Measurements from ENCODE around the gene ALOX5.
"Not testable (repeated sequence)": the region's sequence is repeated elsewhere in the genome, so short reads cannot be mapped to it uniquely, and the experiment has no call there.

The ALOX5 gene

DNA sequence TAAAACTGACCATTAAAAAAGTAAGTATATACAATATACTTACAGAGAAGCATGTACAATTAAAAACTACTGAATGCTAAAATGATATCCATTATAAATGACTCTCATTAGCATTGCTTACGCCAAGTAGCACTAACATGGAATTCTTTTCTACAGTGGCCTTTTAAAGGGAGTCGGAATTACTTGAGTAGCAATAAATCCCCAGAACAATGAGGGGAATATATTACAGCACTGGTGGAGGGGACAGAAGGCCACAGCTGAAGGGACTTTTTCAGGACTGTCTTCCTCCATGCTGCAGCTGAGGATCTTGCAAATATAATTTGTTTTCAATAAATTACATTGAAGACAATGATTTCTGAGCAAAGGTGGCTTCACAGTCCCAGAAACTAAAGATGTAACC, 97.0 kb downstream of the ALOX5 start:
- in situ Hi-C loops (cut with MboI; ENCODE audit: low sequenced_read_pairs, unreplicated experiment): no loop called here
- TF ChIP-seq, protein P1, sequence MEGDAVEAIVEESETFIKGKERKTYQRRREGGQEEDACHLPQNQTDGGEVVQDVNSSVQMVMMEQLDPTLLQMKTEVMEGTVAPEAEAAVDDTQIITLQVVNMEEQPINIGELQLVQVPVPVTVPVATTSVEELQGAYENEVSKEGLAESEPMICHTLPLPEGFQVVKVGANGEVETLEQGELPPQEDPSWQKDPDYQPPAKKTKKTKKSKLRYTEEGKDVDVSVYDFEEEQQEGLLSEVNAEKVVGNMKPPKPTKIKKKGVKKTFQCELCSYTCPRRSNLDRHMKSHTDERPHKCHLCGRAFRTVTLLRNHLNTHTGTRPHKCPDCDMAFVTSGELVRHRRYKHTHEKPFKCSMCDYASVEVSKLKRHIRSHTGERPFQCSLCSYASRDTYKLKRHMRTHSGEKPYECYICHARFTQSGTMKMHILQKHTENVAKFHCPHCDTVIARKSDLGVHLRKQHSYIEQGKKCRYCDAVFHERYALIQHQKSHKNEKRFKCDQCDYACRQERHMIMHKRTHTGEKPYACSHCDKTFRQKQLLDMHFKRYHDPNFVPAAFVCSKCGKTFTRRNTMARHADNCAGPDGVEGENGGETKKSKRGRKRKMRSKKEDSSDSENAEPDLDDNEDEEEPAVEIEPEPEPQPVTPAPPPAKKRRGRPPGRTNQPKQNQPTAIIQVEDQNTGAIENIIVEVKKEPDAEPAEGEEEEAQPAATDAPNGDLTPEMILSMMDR (IDR thresholded peaks at IDR 0.05; ENCODE audit: borderline replicate concordance, control extremely low read depth, extremely low read depth, insufficient read depth, missing control alignments): no peak
- no peak for DNase-seq (ENCODE audit: low spot score)

DNA sequence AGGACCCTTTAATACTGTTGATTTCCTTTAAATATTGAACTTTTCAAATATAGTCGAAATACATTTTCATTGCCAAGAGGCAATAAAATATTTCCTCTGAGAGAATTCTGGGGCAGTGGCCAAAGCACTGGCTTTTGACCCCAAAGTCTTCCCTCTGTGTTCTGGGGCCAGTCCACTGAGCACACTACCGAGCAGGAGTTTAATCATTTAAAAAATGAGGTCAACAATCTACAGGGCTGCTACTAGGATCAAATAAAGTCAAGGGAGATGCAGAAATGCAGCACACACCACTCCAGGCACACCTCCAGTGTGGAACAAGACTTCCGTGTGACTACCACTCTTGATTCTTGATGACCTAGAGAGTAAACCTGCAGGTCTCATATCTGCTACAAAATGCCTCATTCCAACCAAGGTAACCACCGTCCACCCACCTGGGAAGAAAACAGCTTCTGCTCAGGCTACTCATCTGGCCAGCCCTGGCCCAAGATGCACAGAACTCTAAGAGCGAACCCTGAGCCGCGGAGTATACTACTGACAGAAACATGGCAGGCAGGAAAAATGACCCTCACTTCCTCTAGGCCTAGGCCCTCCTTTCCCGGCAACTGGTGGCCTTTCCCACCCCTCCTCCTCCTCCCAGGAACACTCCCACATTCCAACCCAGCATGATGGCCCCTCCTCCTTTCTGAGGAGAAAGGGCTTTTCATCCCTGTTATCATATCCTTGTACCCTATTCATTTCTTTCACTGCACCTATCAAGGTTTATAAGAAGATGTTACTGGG, 97.7 kb downstream of the ALOX5 start:
- TF ChIP-seq, protein P1 (IDR thresholded peaks at IDR 0.05; ENCODE audit: borderline replicate concordance, control extremely low read depth, extremely low read depth, insufficient read depth, missing control alignments): no peak
- in situ Hi-C loops (cut with MboI; ENCODE audit: low sequenced_read_pairs, unreplicated experiment): no loop called here
- no peak for DNase-seq (ENCODE audit: low spot score)

DNA sequence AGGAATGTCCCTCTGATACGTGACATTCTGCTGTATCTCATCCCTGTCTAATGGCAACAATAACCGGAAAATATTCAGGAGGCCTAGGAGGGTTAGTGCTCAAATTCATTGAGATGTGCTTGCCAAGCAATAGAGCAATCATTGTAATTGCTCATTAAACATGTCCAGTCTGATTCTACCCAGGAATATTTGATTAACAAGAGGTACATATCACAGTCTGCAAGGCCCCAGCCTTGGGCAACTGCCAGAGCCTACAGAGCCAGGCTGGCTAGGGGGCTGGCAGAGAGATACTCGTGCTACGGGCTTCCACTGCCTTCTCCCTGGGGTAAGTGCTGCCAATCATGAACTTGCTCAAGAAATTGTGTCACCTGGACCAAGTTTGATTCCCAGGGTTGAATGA, 99.1 kb downstream of the ALOX5 start:
- TF ChIP-seq, protein P1 (IDR thresholded peaks at IDR 0.05; ENCODE audit: borderline replicate concordance, control extremely low read depth, extremely low read depth, insufficient read depth, missing control alignments): no peak
- no peak for DNase-seq (ENCODE audit: low spot score)
- in situ Hi-C loops (cut with MboI; ENCODE audit: low sequenced_read_pairs, unreplicated experiment): no loop called here

DNA sequence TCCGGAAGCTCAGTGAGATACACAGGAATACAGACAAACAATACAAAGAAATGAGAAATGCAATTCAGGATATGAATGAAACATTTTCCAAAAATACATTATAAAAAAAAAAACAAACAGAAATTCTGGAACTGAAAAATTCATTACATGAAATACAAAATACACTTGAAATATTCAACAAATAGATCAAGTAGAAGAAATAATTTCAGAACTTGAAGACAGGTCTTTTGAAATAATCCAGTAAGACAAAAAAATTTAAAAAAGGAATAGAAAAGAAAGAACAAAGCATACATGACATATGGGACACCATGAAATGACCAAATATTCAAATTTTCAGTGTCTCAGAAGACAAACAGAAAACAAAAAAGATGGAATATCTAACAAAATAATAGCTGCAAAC, 102.5 kb downstream of the ALOX5 start:
- DNase-seq (ENCODE audit: low spot score): no peak
- TF ChIP-seq, protein P1 (IDR thresholded peaks at IDR 0.05; ENCODE audit: borderline replicate concordance, control extremely low read depth, extremely low read depth, insufficient read depth, missing control alignments): no peak
- in situ Hi-C loops (cut with MboI; ENCODE audit: low sequenced_read_pairs, unreplicated experiment): no loop called here

DNA sequence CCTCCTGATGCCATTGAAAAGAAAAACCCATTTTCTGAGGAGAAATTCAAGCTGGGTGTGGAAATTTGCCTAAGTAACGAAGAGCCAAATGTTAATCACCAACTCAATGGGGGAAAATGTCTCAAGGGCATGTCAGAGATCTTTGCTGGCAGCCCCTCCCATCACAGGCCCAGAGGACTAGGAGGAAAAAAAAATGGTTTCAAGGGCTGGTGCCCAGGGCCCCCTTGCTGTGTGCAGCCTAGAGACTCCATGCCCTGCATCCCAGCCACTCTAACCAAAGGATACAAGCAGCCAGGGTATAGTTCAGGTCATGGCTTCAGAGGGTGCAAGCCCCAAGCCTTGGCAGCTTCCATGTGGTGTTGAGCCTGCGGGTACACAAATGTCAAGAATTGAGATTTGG, 106.3 kb downstream of the ALOX5 start:
- TF ChIP-seq, protein P1 (IDR thresholded peaks at IDR 0.05; ENCODE audit: borderline replicate concordance, control extremely low read depth, extremely low read depth, insufficient read depth, missing control alignments): no peak
- no peak for DNase-seq (ENCODE audit: low spot score)
- in situ Hi-C loops (cut with MboI; ENCODE audit: low sequenced_read_pairs, unreplicated experiment): no loop called here

DNA sequence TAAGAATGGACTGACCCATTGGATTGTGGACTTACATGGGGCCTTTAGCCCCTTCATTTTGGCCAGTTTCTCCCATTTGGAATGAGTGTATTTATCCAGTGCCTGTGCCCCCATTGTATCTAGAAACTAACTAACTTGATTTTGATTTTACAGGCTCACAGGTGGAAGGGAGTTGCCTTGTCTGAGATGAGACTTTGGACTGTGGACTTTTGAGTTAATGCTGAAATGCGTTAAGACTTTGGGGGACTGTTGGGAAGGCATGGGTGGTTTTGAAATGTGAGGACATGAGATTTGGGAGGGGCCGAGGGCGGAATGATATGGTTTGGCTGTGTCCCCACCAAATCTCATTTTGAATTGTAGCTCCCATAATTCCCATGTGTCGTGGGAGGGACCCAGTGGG, 107.1 kb downstream of the ALOX5 start:
- in situ Hi-C loops (cut with MboI; ENCODE audit: low sequenced_read_pairs, unreplicated experiment); DNase-seq (ENCODE audit: low spot score): not testable (repeated sequence)

DNA sequence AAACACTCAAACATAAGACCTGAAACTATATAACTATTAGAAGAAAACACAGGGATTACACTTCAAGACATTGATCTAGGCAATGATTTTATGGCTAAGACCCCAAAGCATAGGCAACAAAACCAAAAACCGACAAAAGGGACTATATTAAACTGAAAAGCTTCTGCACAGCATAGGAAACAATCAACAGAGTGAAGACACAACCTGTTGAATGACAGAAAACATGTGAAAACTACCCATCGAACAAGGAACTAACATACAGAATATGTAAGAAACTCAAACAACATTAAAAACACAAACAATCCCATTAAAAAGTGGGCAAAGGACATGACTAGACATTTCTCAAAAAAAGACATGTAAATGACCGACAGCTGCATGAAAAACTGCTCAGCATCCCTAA, 109.0 kb downstream of the ALOX5 start:
- no peak for DNase-seq (ENCODE audit: low spot score)
- TF ChIP-seq, protein P1 (IDR thresholded peaks at IDR 0.05; ENCODE audit: borderline replicate concordance, control extremely low read depth, extremely low read depth, insufficient read depth, missing control alignments): no peak
- in situ Hi-C loops (cut with MboI; ENCODE audit: low sequenced_read_pairs, unreplicated experiment): no loop called here

All from GM13976 (cell line).